Upper lobe of left lung (tissue), 4 donors: ENCODE data around the gene TREML4.

ENCODE experiments used
- CTCF ChIP-seq, 6 experiments: fragments of 450-650 bp in 4 of 6; fragments of 200-600 bp in 2 of 6; sonication (generic) in 2 of 6; IDR thresholded peaks; one replicate each; pipeline ENCODE4 v1.5.1; 2016 to 2019; ENCODE audit warnings: antibody characterized with exemption in 6 of 6
- EP300 ChIP-seq, 4 donors: sonication (generic); formaldehyde crosslinking; IDR thresholded peaks; one replicate each; pipeline ENCODE4 v1.5.1; 2017; ENCODE audit warnings: antibody characterized with exemption in 4 of 4, control low read depth in 2 of 4
- POLR2A ChIP-seq, 4 donors: fragments of 450-650 bp; IDR thresholded peaks; one replicate each; pipeline ENCODE4 v1.5.1; 2016 to 2017; ENCODE audit warnings: antibody characterized with exemption in 4 of 4, mild to moderate bottlenecking in 2 of 4

- no peak for TF ChIP-seq POLR2A (IDR thresholded peaks at IDR 0.05)
- peak; percentile 32 to 69 (median 48) for TF ChIP-seq CTCF (IDR thresholded peaks at IDR 0.05)
- TF ChIP-seq EP300 (IDR thresholded peaks at IDR 0.05): no peak
Observed at GRCh38 chr6:41278699-41279405, 50.7 kb downstream of the TREML4 start.
